ENCODE results near the gene CRHR1.
"Not testable (repeated sequence)": the region's sequence is repeated elsewhere in the genome, so short reads cannot be mapped to it uniquely, and the experiment has no call there.

CRHR1 gene

DNA sequence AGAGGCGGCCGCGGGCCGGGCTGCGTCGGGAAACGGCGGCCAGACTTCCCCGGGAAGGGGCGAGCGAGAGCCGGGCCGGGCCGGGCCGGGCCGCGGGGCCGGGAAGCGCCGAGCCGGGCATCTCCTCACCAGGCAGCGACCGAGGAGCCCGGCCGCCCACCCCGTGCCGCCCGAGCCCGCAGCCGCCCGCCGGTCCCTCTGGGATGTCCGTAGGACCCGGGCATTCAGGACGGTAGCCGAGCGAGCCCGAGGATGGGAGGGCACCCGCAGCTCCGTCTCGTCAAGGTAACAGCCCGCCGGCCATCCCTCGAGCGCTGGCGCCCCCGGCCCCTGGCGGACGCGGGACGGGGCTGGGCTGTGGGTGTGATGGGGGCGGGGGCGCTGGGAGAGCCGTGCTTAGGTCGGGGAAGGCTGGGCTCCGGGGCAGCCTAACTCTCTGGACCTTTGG lies at the start of gene CRHR1:
Gene CRHR1 (plus strand): TSS at position 28 of the 448 bp plus-strand sequence. CDS start 225 bp downstream, at position 253.
- H3K9ac ChIP-seq (ENCODE audit: low read depth in 1 of 2, low read length in 2 of 2), result peak within 1 kb of the TSS in 1 of 2 donors; percentile 12
- no peak within 1 kb of the TSS for H3K27ac ChIP-seq (ENCODE audit: low read depth, low read length)
- H3K4me1 ChIP-seq (ENCODE audit: control insufficient read depth in 1 of 2, insufficient read depth in 2 of 2, low read length in 2 of 2), result peaks cover 11 to 22% of the 10 kb centered on the region in 2 donors
- H3K36me3 ChIP-seq (ENCODE audit: control insufficient read depth in 1 of 2, insufficient read depth in 2 of 2, low read length in 2 of 2), result no peaks in the 10 kb centered on the region
- no peaks in the 10 kb centered on the region for H3K9me3 ChIP-seq (ENCODE audit: control insufficient read depth in 1 of 2, low read length in 2 of 2)
- peaks cover 21 to 43% of the 10 kb centered on the region in 2 donors for H3K27me3 ChIP-seq (ENCODE audit: control insufficient read depth in 1 of 2, insufficient read depth in 2 of 2, low read length in 2 of 2)
- peak within 1 kb of the TSS; percentile 52 to 61 for H3K4me3 ChIP-seq (ENCODE audit: low read depth in 1 of 2, low read length in 2 of 2)

- Histone ChIP-seq H3K36me3 (ENCODE audit: control insufficient read depth in 1 of 2, insufficient read depth in 2 of 2, low read length in 2 of 2) (no peaks in the 10 kb centered on the region), H3K4me1 (ENCODE audit: control insufficient read depth in 1 of 2, insufficient read depth in 2 of 2, low read length in 2 of 2) (no peaks in the 10 kb centered on the region), H3K27ac (ENCODE audit: low read depth, low read length) (no peak overlapping the region), H3K4me3 (ENCODE audit: low read depth in 1 of 2, low read length in 2 of 2) (no peak overlapping the region), H3K27me3 (ENCODE audit: control insufficient read depth in 1 of 2, insufficient read depth in 2 of 2, low read length in 2 of 2) (no peaks in the 10 kb centered on the region), H3K9me3 (ENCODE audit: control insufficient read depth in 1 of 2, low read length in 2 of 2) (peaks cover 4 to 16% of the 10 kb centered on the region in 2 donors), H3K9ac (ENCODE audit: low read depth in 1 of 2, low read length in 2 of 2) (no peak overlapping the region)
These were observed 49.5 kb upstream of the CRHR1 start for GRCh38 chr17:45734598-45734997.

DNA sequence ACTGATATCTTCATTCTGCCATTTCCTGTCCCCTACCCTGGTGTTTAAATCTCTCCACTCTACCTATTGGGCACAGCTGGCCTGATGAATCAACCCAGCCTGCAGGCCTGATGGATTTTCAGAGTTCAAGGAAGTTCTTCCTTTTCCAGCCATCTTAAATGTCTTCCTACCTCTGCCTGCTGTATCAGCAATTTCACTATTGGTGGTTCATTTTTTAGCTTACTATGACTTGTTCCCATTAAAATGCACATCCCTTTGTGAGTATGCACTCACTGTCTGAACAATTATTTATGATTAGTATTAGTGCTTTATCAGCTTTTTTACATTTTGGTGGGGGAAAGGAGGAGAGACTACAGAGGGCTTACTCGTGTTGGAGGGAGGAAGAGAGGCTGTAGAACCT lies 48.6 kb upstream of the CRHR1 start:
- H3K4me1 ChIP-seq (ENCODE audit: control insufficient read depth in 1 of 2, insufficient read depth in 2 of 2, low read length in 2 of 2), result no peaks in the 10 kb centered on the region
- H3K27me3 ChIP-seq (ENCODE audit: control insufficient read depth in 1 of 2, insufficient read depth in 2 of 2, low read length in 2 of 2), result no peaks in the 10 kb centered on the region
- H3K4me3 ChIP-seq (ENCODE audit: low read depth in 1 of 2, low read length in 2 of 2), result no peak overlapping the region

DNA sequence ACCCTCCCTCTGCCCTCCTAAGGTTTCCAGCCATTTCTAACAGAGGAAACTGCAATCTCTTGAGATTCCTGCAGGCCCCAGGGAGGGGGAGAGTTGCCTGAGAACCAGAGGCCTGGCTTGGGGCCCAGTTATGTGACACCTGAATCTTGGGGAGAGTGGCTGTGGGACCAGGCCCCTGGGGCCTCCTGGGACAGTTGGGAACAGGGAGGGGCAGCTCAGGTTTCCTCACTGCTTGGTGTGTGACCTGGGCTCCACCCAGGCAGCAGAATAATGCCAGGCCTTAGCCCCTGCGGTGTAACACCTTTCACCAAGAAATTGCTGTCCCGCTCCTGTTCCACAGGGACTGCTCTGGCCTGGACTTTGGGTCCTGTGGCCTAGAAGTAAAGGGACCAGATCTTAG lies 44.3 kb upstream of the CRHR1 start:
- Histone ChIP-seq H3K9me3 (ENCODE audit: control insufficient read depth in 1 of 2, low read length in 2 of 2) (no peaks in the 10 kb centered on the region), H3K4me3 (ENCODE audit: low read depth in 1 of 2, low read length in 2 of 2) (no peak overlapping the region), H3K4me1 (ENCODE audit: control insufficient read depth in 1 of 2, insufficient read depth in 2 of 2, low read length in 2 of 2) (no peaks in the 10 kb centered on the region), H3K36me3 (ENCODE audit: control insufficient read depth in 1 of 2, insufficient read depth in 2 of 2, low read length in 2 of 2) (no peaks in the 10 kb centered on the region), H3K27me3 (ENCODE audit: control insufficient read depth in 1 of 2, insufficient read depth in 2 of 2, low read length in 2 of 2) (peaks cover 0 to 5% of the 10 kb centered on the region in 2 donors), H3K9ac (ENCODE audit: low read depth in 1 of 2, low read length in 2 of 2) (no peak overlapping the region), H3K27ac (ENCODE audit: low read depth, low read length) (no peak overlapping the region)

More for the DNA sequence above, 48.6 kb upstream of the CRHR1 start:
- H3K9me3 ChIP-seq (ENCODE audit: control insufficient read depth in 1 of 2, low read length in 2 of 2), result peaks cover 4 to 15% of the 10 kb centered on the region in 2 donors
- H3K36me3 ChIP-seq (ENCODE audit: control insufficient read depth in 1 of 2, insufficient read depth in 2 of 2, low read length in 2 of 2), result no peaks in the 10 kb centered on the region
- H3K9ac ChIP-seq (ENCODE audit: low read depth in 1 of 2, low read length in 2 of 2), result no peak overlapping the region
- no peak overlapping the region for H3K27ac ChIP-seq (ENCODE audit: low read depth, low read length)

GRCh38 chr17:45740553-45741330 lies 43.4 kb upstream of the CRHR1 start:
- no peak overlapping the region for H3K9ac ChIP-seq (ENCODE audit: low read depth in 1 of 2, low read length in 2 of 2)
- H3K27ac ChIP-seq (ENCODE audit: low read depth, low read length), result no peak overlapping the region
- no peaks in the 10 kb centered on the region for H3K9me3 ChIP-seq (ENCODE audit: control insufficient read depth in 1 of 2, low read length in 2 of 2)
- no peak overlapping the region for H3K4me3 ChIP-seq (ENCODE audit: low read depth in 1 of 2, low read length in 2 of 2)
- peaks cover 0 to 5% of the 10 kb centered on the region in 2 donors for H3K27me3 ChIP-seq (ENCODE audit: control insufficient read depth in 1 of 2, insufficient read depth in 2 of 2, low read length in 2 of 2)
- H3K36me3 ChIP-seq (ENCODE audit: control insufficient read depth in 1 of 2, insufficient read depth in 2 of 2, low read length in 2 of 2), result no peaks in the 10 kb centered on the region
- no peaks in the 10 kb centered on the region for H3K4me1 ChIP-seq (ENCODE audit: control insufficient read depth in 1 of 2, insufficient read depth in 2 of 2, low read length in 2 of 2)

DNA sequence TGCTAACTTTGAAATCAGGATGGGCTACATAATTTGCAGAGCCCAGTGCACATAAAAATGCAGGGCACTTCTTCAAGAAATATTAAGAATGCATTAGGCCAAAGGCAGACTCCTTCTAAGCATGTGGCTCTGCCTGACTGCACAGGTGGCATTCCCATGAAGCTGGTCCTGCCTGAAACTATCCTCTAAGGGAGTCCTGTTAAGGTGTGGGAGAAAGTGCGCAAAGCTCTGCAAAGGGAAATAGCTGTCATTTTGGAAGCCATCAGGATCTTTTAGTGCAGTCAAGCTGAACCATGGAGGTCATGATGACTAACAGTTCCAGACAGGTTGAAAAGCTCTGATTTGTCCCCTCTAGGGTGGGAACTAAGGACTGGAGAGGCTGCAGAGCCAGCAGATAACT lies 41.9 kb upstream of the CRHR1 start:
- Histone ChIP-seq H3K4me1 (ENCODE audit: control insufficient read depth in 1 of 2, insufficient read depth in 2 of 2, low read length in 2 of 2) (no peaks in the 10 kb centered on the region), H3K36me3 (ENCODE audit: control insufficient read depth in 1 of 2, insufficient read depth in 2 of 2, low read length in 2 of 2) (no peaks in the 10 kb centered on the region), H3K27me3 (ENCODE audit: control insufficient read depth in 1 of 2, insufficient read depth in 2 of 2, low read length in 2 of 2) (peaks cover 0 to 5% of the 10 kb centered on the region in 2 donors), H3K9ac (ENCODE audit: low read depth in 1 of 2, low read length in 2 of 2) (no peak overlapping the region), H3K9me3 (ENCODE audit: control insufficient read depth in 1 of 2, low read length in 2 of 2) (no peaks in the 10 kb centered on the region), H3K27ac (ENCODE audit: low read depth, low read length) (no peak overlapping the region), H3K4me3 (ENCODE audit: low read depth in 1 of 2, low read length in 2 of 2) (no peak overlapping the region)

- Histone ChIP-seq H3K9me3 (ENCODE audit: control insufficient read depth in 1 of 2, low read length in 2 of 2) (no peaks in the 10 kb centered on the region), H3K9ac (ENCODE audit: low read depth in 1 of 2, low read length in 2 of 2) (no peak overlapping the region), H3K27me3 (ENCODE audit: control insufficient read depth in 1 of 2, insufficient read depth in 2 of 2, low read length in 2 of 2) (peaks cover 0 to 5% of the 10 kb centered on the region in 2 donors), H3K27ac (ENCODE audit: low read depth, low read length) (no peak overlapping the region), H3K4me1 (ENCODE audit: control insufficient read depth in 1 of 2, insufficient read depth in 2 of 2, low read length in 2 of 2) (no peaks in the 10 kb centered on the region), H3K36me3 (ENCODE audit: control insufficient read depth in 1 of 2, insufficient read depth in 2 of 2, low read length in 2 of 2) (no peaks in the 10 kb centered on the region), H3K4me3 (ENCODE audit: low read depth in 1 of 2, low read length in 2 of 2) (no peak overlapping the region)
These were observed 40.3 kb upstream of the CRHR1 start for GRCh38 chr17:45743626-45744326.

GRCh38 chr17:45744826-45745225 lies 39.3 kb upstream of the CRHR1 start:
- H3K27me3 ChIP-seq (ENCODE audit: control insufficient read depth in 1 of 2, insufficient read depth in 2 of 2, low read length in 2 of 2); H3K4me1 ChIP-seq (ENCODE audit: control insufficient read depth in 1 of 2, insufficient read depth in 2 of 2, low read length in 2 of 2); H3K27ac ChIP-seq (ENCODE audit: low read depth, low read length): not testable (repeated sequence)

DNA sequence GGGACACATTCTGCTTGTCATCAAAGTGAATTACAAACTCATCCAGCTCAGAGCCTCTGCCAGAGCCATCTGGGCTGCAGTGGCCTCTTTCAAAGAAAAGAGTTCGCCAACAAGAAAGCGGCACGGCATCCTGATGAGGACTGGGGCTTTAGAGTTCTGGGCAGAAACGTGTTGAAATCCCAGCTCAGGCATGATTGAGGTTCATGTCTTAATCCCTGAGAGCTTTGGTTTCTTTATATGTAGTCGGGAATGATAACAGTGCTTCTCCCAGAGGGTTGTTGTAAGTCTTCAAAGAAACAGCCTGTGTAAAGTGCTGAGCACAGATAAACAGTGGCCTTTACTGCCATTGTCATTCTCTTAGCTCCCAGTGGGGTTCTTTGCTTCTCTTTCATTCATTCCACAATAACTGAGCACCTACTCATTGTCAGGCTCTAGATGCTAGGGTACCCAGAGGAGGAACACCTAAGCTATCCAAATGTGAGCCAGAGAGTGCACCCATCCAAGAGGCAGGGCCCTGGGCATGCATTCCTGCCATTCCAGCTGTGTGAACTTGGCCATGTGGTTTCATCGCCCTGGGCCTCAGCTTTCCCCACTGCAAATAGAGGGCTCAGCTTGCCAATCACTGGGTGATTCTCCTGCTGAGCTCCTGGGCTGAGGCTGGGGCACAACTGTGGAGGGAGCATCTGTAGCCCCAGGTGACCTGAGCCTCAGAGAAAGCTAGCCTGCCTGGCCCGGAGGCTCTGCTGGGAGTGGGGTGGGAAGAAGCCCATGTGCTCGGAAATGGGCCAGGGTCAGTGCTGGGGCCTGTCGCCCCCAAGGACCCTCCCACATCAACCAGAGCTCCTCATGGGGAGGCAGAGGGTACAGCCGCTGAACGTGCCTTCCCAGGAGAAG lies 38.3 kb upstream of the CRHR1 start:
- Histone ChIP-seq H3K27me3 (ENCODE audit: control insufficient read depth in 1 of 2, insufficient read depth in 2 of 2, low read length in 2 of 2) (peaks cover 0 to 5% of the 10 kb centered on the region in 2 donors), H3K4me1 (ENCODE audit: control insufficient read depth in 1 of 2, insufficient read depth in 2 of 2, low read length in 2 of 2) (no peaks in the 10 kb centered on the region), H3K9me3 (ENCODE audit: control insufficient read depth in 1 of 2, low read length in 2 of 2) (no peaks in the 10 kb centered on the region), H3K27ac (ENCODE audit: low read depth, low read length) (no peak overlapping the region), H3K36me3 (ENCODE audit: control insufficient read depth in 1 of 2, insufficient read depth in 2 of 2, low read length in 2 of 2) (no peaks in the 10 kb centered on the region), H3K4me3 (ENCODE audit: low read depth in 1 of 2, low read length in 2 of 2) (no peak overlapping the region), H3K9ac (ENCODE audit: low read depth in 1 of 2, low read length in 2 of 2) (no peak overlapping the region)

More at GRCh38 chr17:45744826-45745225, 39.3 kb upstream of the CRHR1 start:
- H3K36me3 ChIP-seq (ENCODE audit: control insufficient read depth in 1 of 2, insufficient read depth in 2 of 2, low read length in 2 of 2); H3K4me3 ChIP-seq (ENCODE audit: low read depth in 1 of 2, low read length in 2 of 2); H3K9me3 ChIP-seq (ENCODE audit: control insufficient read depth in 1 of 2, low read length in 2 of 2); H3K9ac ChIP-seq (ENCODE audit: low read depth in 1 of 2, low read length in 2 of 2): not testable (repeated sequence)

All from duodenal mucosa (tissue), 2 donors.